Astrocyte (in vitro differentiated cells and primary cell): ENCODE measurements around the gene CYP4A11.
"Not testable (repeated sequence)": the region's sequence is repeated elsewhere in the genome, so short reads cannot be mapped to it uniquely, and the experiment has no call there.

Experiments used
- CTCF ChIP-seq: IDR thresholded peaks from 2 replicates; pipeline ENCODE4 v1.5.1; 2011; ENCODE audit warnings: low read depth, mild to moderate bottlenecking, inconsistent platforms, low read length, moderate library complexity; ENCODE audit not compliant: insufficient read depth
- EZH2 ChIP-seq: IDR thresholded peaks from 2 replicates; pipeline ENCODE4 v1.6.1; 2012; ENCODE audit warnings: mild to moderate bottlenecking, low read length, inconsistent platforms; ENCODE audit not compliant: insufficient read depth

DNA sequence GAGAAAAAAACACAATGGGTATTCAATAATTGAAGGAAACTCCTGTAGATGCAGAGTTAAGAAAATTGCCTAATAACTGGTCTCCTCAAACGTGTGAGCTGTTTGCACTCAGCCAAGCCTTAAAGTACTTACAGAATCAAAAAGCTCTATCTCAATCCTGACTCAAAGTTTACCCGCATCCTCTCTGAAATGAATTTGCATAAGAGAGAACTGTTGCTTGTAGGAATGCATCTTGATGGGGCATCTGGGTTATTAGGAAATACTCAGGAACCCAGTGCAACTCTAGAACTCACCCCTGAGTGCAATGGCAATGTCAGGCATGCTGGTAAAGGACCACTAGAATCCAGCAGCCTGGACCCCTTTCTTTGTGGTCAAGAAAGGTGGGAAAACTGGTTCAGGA lies 12.6 kb upstream of the CYP4A11 start:
- TF ChIP-seq CTCF, EZH2: not testable (repeated sequence)
